ENCODE data around the gene GTF2F2.

GTF2F2 gene

GRCh38 chr13:45141369-45141768, 21.1 kb downstream of the GTF2F2 start:
- no peak for TF ChIP-seq GATA2 (IDR thresholded peaks at IDR 0.05; ENCODE audit: low read depth, low read length)
- no peak for TF ChIP-seq GATA3 (IDR thresholded peaks at IDR 0.05; ENCODE audit: low read depth, low read length)

DNA sequence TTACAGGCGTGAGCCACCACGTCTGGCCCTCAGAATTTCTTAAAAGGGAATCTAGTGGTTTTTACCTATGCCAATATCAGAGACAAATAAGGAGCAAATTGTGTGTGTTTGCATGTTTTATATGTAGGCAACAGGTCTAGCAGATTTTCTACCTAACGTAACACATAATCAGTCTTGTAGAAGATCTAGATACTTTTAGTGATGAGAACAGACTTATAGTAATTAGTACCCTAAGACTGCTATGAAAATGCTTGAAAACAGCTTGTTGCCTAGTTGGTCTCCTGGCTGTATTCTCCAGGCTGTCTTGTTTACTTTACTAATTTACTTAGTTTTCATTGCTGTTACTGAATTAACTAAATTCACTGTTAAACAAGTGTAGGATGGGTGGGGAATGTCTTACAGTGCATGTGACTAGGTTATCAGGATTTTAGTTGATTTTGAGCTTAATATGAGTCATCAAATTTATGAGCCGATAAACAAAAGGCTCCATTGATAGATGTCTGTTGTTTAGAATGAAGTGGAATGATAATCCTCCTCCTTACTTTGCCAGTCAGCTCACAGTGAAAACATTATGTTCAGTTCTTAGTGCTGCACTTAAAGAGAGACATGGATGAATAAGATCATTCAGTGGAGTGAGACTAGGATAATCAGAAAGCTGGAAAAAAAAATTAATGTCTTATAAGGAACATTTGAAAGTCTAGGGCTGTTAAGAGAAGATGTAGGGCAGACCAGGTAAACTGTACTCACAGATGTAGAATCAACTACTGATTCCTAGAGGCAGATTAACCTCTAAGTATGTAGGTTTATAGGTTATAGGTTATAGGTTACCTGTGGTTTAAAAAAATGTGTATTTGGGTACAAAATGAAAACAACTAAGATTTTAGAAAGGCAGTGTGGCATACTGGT, 22.4 kb downstream of the GTF2F2 start:
- TF ChIP-seq GATA3 (IDR thresholded peaks at IDR 0.05; ENCODE audit: low read depth, low read length) (no peak), GATA2 (IDR thresholded peaks at IDR 0.05; ENCODE audit: low read depth, low read length) (no peak)

DNA sequence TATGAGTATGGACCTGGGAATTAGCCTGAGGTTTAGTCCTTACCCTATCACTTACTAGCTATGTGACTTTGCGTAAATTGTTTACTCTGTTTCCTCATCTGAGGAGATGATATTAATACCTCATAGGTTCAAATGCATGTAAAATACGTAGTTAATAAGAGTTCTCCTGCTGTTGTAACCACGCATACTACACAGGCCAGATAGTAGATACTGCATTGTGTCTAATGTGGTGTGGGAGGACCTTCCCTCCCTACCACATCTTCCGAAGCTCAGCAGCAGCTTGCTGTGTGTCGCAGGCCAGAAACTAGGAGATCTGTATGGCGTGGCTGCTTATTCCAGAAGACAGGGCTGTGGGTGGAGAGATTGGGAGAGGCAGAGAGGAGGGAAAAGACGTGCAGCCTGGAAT, 23.0 kb downstream of the GTF2F2 start:
- no peak for TF ChIP-seq GATA3 (IDR thresholded peaks at IDR 0.05; ENCODE audit: low read depth, low read length)
- no peak for TF ChIP-seq GATA2 (IDR thresholded peaks at IDR 0.05; ENCODE audit: low read depth, low read length)

GRCh38 chr13:45149964-45150363, 29.7 kb downstream of the GTF2F2 start:
- no peak for TF ChIP-seq GATA2 (IDR thresholded peaks at IDR 0.05; ENCODE audit: low read depth, low read length)
- no peak for TF ChIP-seq GATA3 (IDR thresholded peaks at IDR 0.05; ENCODE audit: low read depth, low read length)

GRCh38 chr13:45156565-45157361, 36.5 kb downstream of the GTF2F2 start:
- TF ChIP-seq GATA3 (IDR thresholded peaks at IDR 0.05; ENCODE audit: low read depth, low read length) (no peak), GATA2 (IDR thresholded peaks at IDR 0.05; ENCODE audit: low read depth, low read length) (no peak)

GRCh38 chr13:45162194-45162593, 41.9 kb downstream of the GTF2F2 start:
- TF ChIP-seq GATA2 (IDR thresholded peaks at IDR 0.05; ENCODE audit: low read depth, low read length) (no peak), GATA3 (IDR thresholded peaks at IDR 0.05; ENCODE audit: low read depth, low read length) (no peak)

GRCh38 chr13:45162821-45163220, 42.5 kb downstream of the GTF2F2 start:
- TF ChIP-seq GATA3 (IDR thresholded peaks at IDR 0.05; ENCODE audit: low read depth, low read length), result no peak
- TF ChIP-seq GATA2 (IDR thresholded peaks at IDR 0.05; ENCODE audit: low read depth, low read length), result no peak

DNA sequence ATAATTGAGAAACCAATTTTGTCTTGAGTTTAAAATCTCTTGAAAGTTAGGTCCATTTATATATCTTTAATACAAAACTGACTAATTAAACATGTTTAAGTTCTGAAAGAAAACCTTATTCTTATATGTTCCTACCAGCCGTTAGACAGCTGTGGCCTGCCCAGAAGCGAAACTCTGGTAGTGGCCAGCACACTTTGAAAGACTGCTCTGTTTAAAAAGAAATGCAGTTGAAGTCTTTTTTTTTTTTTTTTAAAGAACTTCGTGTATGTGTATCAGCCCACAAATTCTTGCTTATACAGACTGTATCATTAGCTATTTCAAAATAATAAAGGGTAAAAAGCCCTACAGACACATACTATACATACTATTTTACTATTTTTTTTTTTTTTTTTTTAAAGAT, 46.5 kb downstream of the GTF2F2 start:
- TF ChIP-seq GATA2 (IDR thresholded peaks at IDR 0.05; ENCODE audit: low read depth, low read length), result no peak
- no peak for TF ChIP-seq GATA3 (IDR thresholded peaks at IDR 0.05; ENCODE audit: low read depth, low read length)

DNA sequence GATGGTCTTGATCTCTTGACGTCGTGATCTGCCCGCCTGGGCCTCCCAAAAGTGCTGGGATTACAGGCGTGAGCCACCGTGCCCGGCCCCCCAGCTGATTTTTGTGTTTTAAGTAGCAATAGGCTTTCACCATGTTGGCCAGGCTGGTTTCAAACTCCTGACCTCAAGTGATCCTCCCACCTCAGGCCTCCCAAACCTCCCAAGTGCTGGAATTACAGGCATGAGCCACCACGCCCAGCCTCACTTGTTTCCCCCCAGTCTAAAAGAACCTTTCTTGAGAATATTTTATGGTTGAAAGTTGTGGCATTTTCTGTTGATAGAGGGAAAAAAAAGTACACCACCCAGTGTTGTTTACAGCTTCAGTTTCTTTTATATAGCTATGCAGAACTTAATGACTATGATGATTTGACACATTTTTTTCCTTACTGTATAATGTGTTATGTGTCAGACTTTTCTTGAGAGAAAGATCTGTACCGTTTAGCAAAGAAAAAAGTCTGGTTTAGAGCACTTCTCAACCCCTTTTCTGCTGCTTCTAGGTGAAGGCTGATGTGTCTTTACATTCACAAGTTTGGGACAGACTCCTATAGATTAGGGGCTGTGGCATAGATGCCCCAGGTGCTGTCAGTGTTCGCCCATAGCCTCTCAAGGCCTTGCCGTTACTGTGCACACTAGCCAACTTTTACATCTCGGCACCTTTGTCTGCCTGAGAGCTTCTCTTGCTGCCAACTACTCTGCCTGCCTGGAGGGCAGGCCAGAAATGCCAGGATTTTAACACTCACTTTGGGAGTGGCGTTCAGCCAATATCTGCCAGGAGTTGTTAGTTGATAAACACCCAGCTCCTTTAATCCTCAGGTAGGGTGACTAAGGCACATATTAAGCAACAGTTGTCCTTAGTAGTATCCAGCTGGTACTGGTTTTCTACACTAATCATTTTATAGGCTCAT, 47.6 kb downstream of the GTF2F2 start:
- no peak for TF ChIP-seq GATA2 (IDR thresholded peaks at IDR 0.05; ENCODE audit: low read depth, low read length)
- no peak for TF ChIP-seq GATA3 (IDR thresholded peaks at IDR 0.05; ENCODE audit: low read depth, low read length)

- TF ChIP-seq GATA3 (IDR thresholded peaks at IDR 0.05; ENCODE audit: low read depth, low read length), result no peak
- no peak for TF ChIP-seq GATA2 (IDR thresholded peaks at IDR 0.05; ENCODE audit: low read depth, low read length)
Measured at GRCh38 chr13:45168555-45168930, 48.2 kb downstream of the GTF2F2 start.

DNA sequence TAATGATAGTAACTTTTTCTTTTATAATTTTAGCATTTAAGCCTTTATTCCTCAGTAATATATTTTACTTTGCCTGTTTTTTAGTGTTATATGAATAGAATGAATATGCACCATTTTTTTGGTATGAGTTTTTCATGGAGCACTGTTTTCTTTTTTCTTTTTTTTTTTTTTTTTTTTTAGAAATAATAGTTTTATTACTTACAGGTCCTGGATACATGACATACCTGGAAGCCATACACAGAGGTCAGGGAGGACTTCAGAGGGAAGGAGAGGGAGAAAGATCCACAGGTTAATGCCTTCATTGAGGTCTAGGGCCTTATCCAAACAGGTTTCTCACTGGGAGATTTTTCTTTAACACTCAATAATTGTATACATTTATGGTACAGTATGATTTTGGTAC, 54.2 kb downstream of the GTF2F2 start:
- TF ChIP-seq GATA3 (IDR thresholded peaks at IDR 0.05; ENCODE audit: low read depth, low read length), result no peak
- no peak for TF ChIP-seq GATA2 (IDR thresholded peaks at IDR 0.05; ENCODE audit: low read depth, low read length)

DNA sequence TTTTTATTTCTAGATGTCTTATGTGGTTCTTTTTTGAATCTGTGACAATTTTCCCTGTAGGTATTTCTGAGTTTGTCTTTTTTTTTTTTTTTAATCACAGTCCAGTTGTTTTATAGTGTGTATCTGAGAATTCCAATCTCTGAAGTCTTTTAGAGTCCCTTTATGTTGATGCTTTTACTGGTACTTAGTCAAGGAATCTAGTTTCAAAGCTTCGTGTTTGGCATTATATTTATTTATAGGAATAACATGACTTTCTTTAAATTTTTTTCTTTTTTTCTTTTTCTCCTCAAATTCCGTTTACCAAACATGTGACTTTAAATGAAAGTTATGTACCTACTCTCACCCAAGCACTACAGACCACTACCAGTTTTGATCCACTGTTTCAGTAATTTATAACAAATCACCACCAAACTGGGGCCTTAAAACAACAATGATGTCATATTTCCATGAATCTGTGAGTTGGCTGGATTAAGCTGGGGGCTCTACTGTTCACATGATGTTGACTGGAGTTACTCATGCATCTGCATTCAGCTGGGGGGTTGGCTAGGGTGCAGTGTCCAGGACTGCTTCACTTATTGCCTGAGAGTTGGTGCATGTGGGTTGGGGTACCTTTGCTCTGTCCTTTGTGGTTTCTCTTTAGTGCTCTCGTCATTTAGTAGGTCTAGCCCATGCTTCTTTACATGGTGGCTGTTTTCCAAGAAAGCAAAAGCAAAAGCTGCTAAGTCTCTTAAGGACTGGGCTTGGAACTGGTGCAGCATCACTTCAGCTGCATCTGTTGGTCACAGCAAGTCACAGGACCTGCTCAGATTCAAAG, 58.2 kb downstream of the GTF2F2 start:
- no peak for TF ChIP-seq GATA2 (IDR thresholded peaks at IDR 0.05; ENCODE audit: low read depth, low read length)

- TF ChIP-seq GATA3 (IDR thresholded peaks at IDR 0.05; ENCODE audit: low read depth, low read length), result no peak
- no peak for TF ChIP-seq GATA2 (IDR thresholded peaks at IDR 0.05; ENCODE audit: low read depth, low read length)
Measured at GRCh38 chr13:45179428-45179827, 59.1 kb downstream of the GTF2F2 start.

Data from SH-SY5Y (cell line).